Thyroid gland (tissue), 4 donors: ENCODE measurements around the gene ARHGEF4.

Source experiments
- POLR2A ChIP-seq, 2 donors: fragments of 450-650 bp; IDR thresholded peaks; one replicate each; pipeline ENCODE4 v1.6.1; 2017; ENCODE audit warnings: antibody characterized with exemption in 2 of 2, mild to moderate bottlenecking in 2 of 2, moderate library complexity in 1 of 2
- TF ChIP-seq, protein P1 (sequence below), 6 experiments: fragments of 200-600 bp in 3 of 6; fragments of 450-650 bp in 3 of 6; sonication (generic) in 3 of 6; IDR thresholded peaks; one replicate each; pipeline ENCODE4 v1.5.1; 2016 to 2019; ENCODE audit warnings: antibody characterized with exemption in 6 of 6, mild to moderate bottlenecking in 2 of 6, inconsistent platforms in 1 of 6, moderate library complexity in 1 of 6

GRCh38 chr2:130870161-130870485 is 33.4 kb downstream of the ARHGEF4 start:
- TF ChIP-seq POLR2A (IDR thresholded peaks at IDR 0.05): no peak
- TF ChIP-seq, protein P1, sequence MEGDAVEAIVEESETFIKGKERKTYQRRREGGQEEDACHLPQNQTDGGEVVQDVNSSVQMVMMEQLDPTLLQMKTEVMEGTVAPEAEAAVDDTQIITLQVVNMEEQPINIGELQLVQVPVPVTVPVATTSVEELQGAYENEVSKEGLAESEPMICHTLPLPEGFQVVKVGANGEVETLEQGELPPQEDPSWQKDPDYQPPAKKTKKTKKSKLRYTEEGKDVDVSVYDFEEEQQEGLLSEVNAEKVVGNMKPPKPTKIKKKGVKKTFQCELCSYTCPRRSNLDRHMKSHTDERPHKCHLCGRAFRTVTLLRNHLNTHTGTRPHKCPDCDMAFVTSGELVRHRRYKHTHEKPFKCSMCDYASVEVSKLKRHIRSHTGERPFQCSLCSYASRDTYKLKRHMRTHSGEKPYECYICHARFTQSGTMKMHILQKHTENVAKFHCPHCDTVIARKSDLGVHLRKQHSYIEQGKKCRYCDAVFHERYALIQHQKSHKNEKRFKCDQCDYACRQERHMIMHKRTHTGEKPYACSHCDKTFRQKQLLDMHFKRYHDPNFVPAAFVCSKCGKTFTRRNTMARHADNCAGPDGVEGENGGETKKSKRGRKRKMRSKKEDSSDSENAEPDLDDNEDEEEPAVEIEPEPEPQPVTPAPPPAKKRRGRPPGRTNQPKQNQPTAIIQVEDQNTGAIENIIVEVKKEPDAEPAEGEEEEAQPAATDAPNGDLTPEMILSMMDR (IDR thresholded peaks at IDR 0.05): no peak
